NT2/D1 (cell line): ENCODE results near the gene FXYD3.

Experiments
- DNase-seq: peaks from one replicate; pipeline ENCODE4 v3.0.0-alpha.2; 2011; ENCODE audit warnings: low read depth, low spot score
- H3K27me3 ChIP-seq: 2 replicates; pipeline ENCODE4 v1.6.0; 2011; ENCODE audit warnings: mild to moderate bottlenecking; ENCODE audit not compliant: insufficient read length, insufficient read depth
- H3K36me3 ChIP-seq: 2 replicates; pipeline ENCODE4 v1.6.1; 2011; ENCODE audit warnings: mild to moderate bottlenecking, low read length, mixed read lengths; ENCODE audit not compliant: insufficient read depth, insufficient read length
- H3K4me1 ChIP-seq: 2 replicates; pipeline ENCODE4 v1.5.1; 2011; ENCODE audit not compliant: insufficient read depth, insufficient read length
- H3K4me3 ChIP-seq: 2 replicates; pipeline ENCODE4 v1.5.1; 2011; ENCODE audit warnings: low read depth; ENCODE audit not compliant: insufficient read length
- H3K9ac ChIP-seq: 2 replicates; pipeline ENCODE4 v1.6.0; 2011; ENCODE audit warnings: low read depth; ENCODE audit not compliant: insufficient read length
- H3K9me3 ChIP-seq: 2 replicates; pipeline ENCODE4 v1.5.1; 2011; ENCODE audit warnings: mild to moderate bottlenecking, low read length; ENCODE audit not compliant: insufficient read depth
- SUZ12 ChIP-seq: IDR thresholded peaks from 2 replicates; pipeline ENCODE4 v1.6.1; 2011; ENCODE audit not compliant: insufficient read length, insufficient read depth; ENCODE audit errors: extremely low read depth
- YY1 ChIP-seq: IDR thresholded peaks from 2 replicates; pipeline ENCODE4 v1.6.1; 2011; ENCODE audit not compliant: insufficient read length, insufficient read depth
- ZNF274 ChIP-seq: IDR thresholded peaks from 2 replicates; pipeline ENCODE4 v1.6.1; 2011; ENCODE audit warnings: mild to moderate bottlenecking, low read depth, low read length

The FXYD3 gene

DNA sequence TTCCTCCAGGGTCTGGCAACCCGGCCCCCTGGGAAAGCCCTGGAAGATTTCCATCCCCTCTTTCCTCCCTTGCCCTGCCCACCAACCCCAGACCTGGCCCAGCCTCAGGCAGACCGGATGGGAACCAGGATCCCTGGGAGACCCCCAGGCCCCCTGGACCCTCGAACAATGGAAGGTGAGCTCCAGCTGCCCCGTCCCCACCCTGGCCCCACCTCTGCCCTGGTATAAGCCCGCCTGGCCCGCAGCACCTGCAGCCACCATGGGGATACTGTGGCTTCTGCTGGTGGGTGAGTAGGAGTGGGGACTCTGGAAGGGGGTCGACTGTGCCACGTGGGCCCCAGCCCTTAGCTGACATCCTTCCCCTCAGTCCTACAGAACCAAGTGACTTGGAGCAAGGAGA lies 41.7 kb upstream of the FXYD3 start:
- Histone ChIP-seq H3K27me3 (no peaks in the 10 kb centered on the region), H3K4me1 (no peaks in the 10 kb centered on the region), H3K36me3 (no peaks in the 10 kb centered on the region), H3K9me3 (0 out of 2 replicates have a peak, but pooled peaks cover 4% of the 10 kb centered on the region), H3K9ac (no peak overlapping the region), H3K4me3 (no peak overlapping the region)
- DNase-seq, result no peak
- TF ChIP-seq YY1, result no peak
- TF ChIP-seq SUZ12, result no peak
- TF ChIP-seq ZNF274, result no peak

DNA sequence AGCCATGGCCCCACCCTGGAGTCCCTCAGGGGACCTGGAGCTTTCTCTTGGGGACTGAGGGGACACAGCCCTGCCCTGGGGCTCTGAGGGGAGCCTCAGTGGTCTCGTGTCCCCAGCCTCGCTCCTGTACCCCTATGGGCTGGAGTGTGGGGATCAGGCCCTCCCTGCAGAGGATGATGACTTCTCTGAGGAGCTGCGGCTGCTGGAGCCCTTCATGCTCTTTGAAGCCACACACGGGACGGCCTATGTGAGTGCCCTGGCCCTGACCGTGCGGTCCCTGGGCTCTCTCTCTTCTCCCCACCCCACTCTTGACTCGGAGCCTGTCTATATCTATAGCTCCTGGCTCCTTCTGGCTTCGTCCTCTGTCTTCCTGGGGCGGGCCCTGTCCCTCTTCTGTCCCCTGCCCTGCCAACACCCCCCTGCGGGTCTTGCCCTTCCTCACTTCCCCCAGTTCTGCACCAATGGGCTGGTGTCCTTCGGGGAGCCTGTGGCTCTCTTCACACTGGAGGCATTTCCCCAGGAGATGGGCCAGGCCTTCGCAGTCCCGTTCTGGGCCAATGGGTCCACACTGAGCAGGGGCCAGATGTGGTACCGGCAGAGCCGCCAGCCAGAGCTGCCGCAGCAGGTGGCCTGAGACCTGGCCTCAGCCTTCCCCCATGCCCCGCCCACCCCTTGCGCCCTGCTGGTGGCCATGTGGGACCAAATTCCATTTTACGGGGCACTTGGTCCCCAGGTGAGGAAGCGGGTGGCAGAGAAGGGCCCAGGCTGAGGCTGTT lies 41.0 kb upstream of the FXYD3 start:
- TF ChIP-seq SUZ12, result no peak
- no peak for TF ChIP-seq ZNF274
- no peak for TF ChIP-seq YY1
- no peak overlapping the region for H3K9ac ChIP-seq
- no peaks in the 10 kb centered on the region for H3K36me3 ChIP-seq
- H3K4me1 ChIP-seq, result peaks cover 1% of the 10 kb centered on the region
- no peak overlapping the region for H3K4me3 ChIP-seq
- DNase-seq, result no peak
- H3K9me3 ChIP-seq, result 0 out of 2 replicates have a peak, but pooled peaks cover 4% of the 10 kb centered on the region
- no peaks in the 10 kb centered on the region for H3K27me3 ChIP-seq

DNA sequence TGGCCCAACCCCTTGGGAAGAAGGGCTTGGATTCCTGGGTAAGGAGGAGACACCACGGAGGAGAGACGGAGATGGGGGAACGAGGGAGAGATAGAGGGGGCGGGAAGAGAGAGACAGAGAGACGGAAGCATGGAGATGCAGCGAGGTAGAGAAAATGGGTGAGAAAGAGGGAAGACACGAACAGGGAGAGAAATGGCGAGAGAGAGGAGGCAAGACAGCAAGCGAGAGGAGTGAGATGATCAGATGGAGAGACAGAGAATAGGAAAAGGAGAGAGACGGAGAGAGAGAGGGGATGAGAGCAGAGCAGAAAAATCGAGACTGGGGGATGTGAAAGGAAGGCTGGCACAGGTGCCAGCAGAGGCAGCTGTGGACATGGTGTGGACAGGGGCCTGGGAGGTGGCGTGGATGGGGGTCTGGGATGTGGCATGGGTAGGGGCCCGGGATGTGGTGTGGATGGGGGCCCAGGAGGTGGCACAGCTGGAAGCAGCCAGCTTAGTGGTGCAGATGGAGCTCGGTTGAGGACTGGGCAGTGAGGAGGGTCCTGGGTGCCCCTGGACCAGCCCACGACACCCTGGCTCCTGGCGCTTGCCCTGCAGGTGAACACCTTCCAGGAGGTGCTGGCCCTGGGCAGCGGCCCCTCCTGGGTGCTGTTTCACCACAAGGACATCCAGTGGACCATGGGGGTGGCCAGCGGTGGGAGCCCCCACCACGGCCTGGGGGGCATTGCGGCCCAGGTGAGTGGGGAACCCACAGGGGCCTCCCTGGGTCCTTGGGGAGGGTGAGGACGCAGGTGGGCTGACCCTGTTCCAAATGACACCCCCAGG lies 40.2 kb upstream of the FXYD3 start:
- H3K27me3 ChIP-seq, result no peaks in the 10 kb centered on the region
- TF ChIP-seq YY1 (no peak), SUZ12 (no peak), ZNF274 (no peak)
- H3K9me3 ChIP-seq, result 0 out of 2 replicates have a peak, but pooled peaks cover 2% of the 10 kb centered on the region
- no peak overlapping the region for H3K9ac ChIP-seq
- no peaks in the 10 kb centered on the region for H3K36me3 ChIP-seq
- H3K4me3 ChIP-seq, result no peak overlapping the region
- H3K4me1 ChIP-seq, result peaks cover 3% of the 10 kb centered on the region
- DNase-seq, result no peak

DNA sequence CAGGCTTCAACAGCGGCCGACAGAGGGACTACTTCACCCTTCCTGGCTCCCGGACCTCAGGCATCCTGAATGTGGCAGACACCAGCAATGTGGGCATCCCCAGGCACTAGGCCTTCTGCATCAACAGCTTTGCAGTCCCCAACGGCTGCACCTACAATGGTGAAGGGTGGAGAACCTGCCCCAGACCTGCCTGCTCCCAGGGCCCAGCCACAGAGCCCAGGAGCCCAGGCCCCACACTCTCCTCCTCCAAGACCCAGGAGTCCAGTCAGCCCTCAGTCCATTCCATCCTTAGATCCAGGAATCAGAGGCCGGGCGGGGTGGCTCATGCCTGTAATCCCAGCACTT lies 39.6 kb upstream of the FXYD3 start:
- H3K36me3 ChIP-seq, result no peaks in the 10 kb centered on the region
- no peaks in the 10 kb centered on the region for H3K9me3 ChIP-seq
- H3K27me3 ChIP-seq, result no peaks in the 10 kb centered on the region

DNA sequence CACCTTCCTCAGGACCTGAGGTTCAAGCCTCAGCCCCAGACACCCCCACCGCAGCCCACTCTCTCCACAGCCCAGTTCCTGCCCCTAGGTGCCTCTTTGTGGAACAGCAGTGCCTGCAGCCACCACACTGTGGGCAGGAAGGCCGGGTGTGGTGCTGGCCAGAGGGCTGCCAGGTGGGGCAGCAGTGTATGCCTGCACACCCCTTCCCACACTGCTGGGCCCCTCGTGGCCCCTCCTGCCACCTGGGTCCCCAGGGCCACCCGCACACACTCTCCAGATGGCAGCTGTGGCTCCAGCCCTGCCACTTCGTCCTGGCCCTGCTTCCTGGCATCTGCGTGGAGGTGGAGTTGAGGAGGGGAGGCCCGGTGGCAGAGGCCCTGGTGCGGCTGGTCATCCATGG lies 39.0 kb upstream of the FXYD3 start:
- no peak for DNase-seq
- H3K27me3 ChIP-seq, result no peaks in the 10 kb centered on the region
- TF ChIP-seq YY1, result no peak
- TF ChIP-seq SUZ12, result no peak
- H3K9me3 ChIP-seq, result no peaks in the 10 kb centered on the region
- H3K4me1 ChIP-seq, result peaks cover 3% of the 10 kb centered on the region
- no peaks in the 10 kb centered on the region for H3K36me3 ChIP-seq
- no peak overlapping the region for H3K9ac ChIP-seq
- H3K4me3 ChIP-seq, result no peak overlapping the region

More for the DNA sequence above, 39.6 kb upstream of the FXYD3 start:
- H3K9ac ChIP-seq, result no peak overlapping the region
- no peak for TF ChIP-seq ZNF274
- no peak for TF ChIP-seq YY1
- no peak for TF ChIP-seq SUZ12
- H3K4me1 ChIP-seq, result peaks cover 3% of the 10 kb centered on the region
- H3K4me3 ChIP-seq, result no peak overlapping the region
- DNase-seq, result no peak

DNA sequence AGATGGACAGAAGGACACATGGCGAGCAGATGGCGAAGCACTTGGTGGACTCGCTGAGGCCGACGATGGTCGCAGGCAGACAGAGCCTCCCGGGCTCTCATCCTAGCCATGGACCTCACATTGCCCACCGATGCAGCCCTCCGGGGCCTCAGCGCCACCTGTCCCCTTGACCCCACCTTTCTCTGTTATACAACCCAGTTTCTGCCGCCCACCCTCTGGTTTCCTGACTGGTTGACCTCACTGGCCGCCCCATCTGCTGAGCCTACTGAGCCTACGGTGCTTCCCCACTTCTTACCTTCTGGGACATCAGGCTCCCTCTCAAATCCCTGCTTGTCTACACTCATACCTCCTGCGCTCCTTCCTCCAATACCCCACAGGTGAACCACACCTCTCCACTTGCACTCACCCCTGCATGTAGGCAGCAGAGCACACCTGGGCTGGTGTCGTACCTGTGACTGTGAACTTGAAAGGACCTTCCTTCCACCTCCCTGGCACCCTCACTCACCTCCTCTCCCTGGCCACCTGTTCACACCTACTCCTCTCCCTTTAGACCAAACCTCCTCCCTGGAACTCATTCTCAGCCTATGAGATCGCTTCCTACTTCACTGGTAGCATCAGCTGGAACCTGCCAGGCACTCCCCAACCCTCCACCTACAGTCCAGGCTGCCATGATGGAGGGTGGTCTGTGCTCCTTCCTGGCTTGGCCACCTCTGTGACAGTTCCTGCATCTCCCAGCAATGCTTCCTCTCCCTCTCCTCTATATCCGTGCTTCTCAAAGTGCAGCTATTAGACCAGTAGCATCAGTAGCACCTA lies 38.0 kb upstream of the FXYD3 start:
- H3K36me3 ChIP-seq, result no peaks in the 10 kb centered on the region
- H3K4me3 ChIP-seq, result no peak overlapping the region
- H3K27me3 ChIP-seq, result no peaks in the 10 kb centered on the region
- TF ChIP-seq SUZ12 (no peak), ZNF274 (no peak), YY1 (no peak)
- peaks cover 3% of the 10 kb centered on the region for H3K4me1 ChIP-seq
- no peak overlapping the region for H3K9ac ChIP-seq
- no peaks in the 10 kb centered on the region for H3K9me3 ChIP-seq
- DNase-seq, result no peak
